HepG2 (cell line): ENCODE results near the gene CRAT. TPM values are rescaled to one million over a fixed set of nuclear protein-coding genes. Genes with fewer than 3 reads are reported as not detected.

Source experiments
- ETS1 ChIP-seq: sonication (generic); formaldehyde crosslinking; IDR thresholded peaks from 2 replicates; pipeline ENCODE4 v1.4.0; 2020; ENCODE audit warnings: missing genetic modification reagents
- GTF2F1 ChIP-seq: fragments of 150-350 bp; IDR thresholded peaks from 2 replicates; pipeline ENCODE4 v1.6.1; 2014; ENCODE audit warnings: low read length
- HMG20B ChIP-seq: conservative IDR thresholded peaks from 2 replicates; pipeline ENCODE4 v1.6.1; 2016; ENCODE audit warnings: missing genetic modification reagents, missing compliant biosample characterization
- HNF4G ChIP-seq, 2 experiments: sonication (generic) in 1 of 2; formaldehyde crosslinking in 1 of 2; IDR thresholded peaks; 2 replicates each; pipeline versions ENCODE4 v1.4.0 to v1.6.1; 2011 to 2020; ENCODE audit warnings: borderline replicate concordance in 2 of 2, low read depth in 2 of 2, mild to moderate bottlenecking in 2 of 2, low read length in 1 of 2, missing genetic modification reagents in 1 of 2, moderate library complexity in 1 of 2
- KLF12 ChIP-seq: sonication (generic); formaldehyde crosslinking; IDR thresholded peaks from 2 replicates; pipeline ENCODE4 v1.4.0; 2020; ENCODE audit warnings: missing genetic modification reagents, borderline replicate concordance
- POLR2G ChIP-seq: fragments of 200-400 bp; formaldehyde crosslinking; IDR thresholded peaks from 2 replicates; pipeline ENCODE4 v1.6.1; 2018; ENCODE audit warnings: mild to moderate bottlenecking, low read depth, low read length, moderate library complexity
- SAP130 ChIP-seq: IDR thresholded peaks from 2 replicates; pipeline ENCODE4 v1.6.1; 2016; ENCODE audit warnings: low read depth
- SP2 ChIP-seq: sonication (generic); formaldehyde crosslinking; IDR thresholded peaks from 2 replicates; pipeline ENCODE4 v1.5.1; 2020; ENCODE audit warnings: mild to moderate bottlenecking, missing genetic modification reagents
- TEF ChIP-seq: sonication (generic); formaldehyde crosslinking; IDR thresholded peaks from 2 replicates; pipeline ENCODE4 v1.5.0; 2020; ENCODE audit warnings: missing genetic modification reagents
- ZBTB3 ChIP-seq: sonication (generic); formaldehyde crosslinking; IDR thresholded peaks from 2 replicates; pipeline ENCODE4 v1.4.0; 2020; ENCODE audit warnings: low read depth, mild to moderate bottlenecking, moderate library complexity, missing genetic modification reagents, borderline replicate concordance
- ZEB1 ChIP-seq: IDR thresholded peaks from 2 replicates; pipeline ENCODE4 v1.6.1; 2012; ENCODE audit warnings: mild to moderate bottlenecking, low read depth, inconsistent platforms; ENCODE audit not compliant: insufficient replicate concordance
- ZKSCAN8 ChIP-seq: IDR thresholded peaks from 2 replicates; pipeline ENCODE4 v1.6.1; 2016; ENCODE audit warnings: borderline replicate concordance, missing genetic modification reagents, missing compliant biosample characterization
- ZNF101 ChIP-seq: sonication (generic); formaldehyde crosslinking; IDR thresholded peaks from 2 replicates; pipeline ENCODE4 v1.4.0; 2020; ENCODE audit warnings: mild to moderate bottlenecking, low read depth, missing genetic modification reagents, borderline replicate concordance
- ZNF17 ChIP-seq: sonication (generic); formaldehyde crosslinking; IDR thresholded peaks from 2 replicates; pipeline ENCODE4 v1.5.0; 2020; ENCODE audit warnings: mild to moderate bottlenecking, missing genetic modification reagents
- ZNF292 ChIP-seq: sonication (generic); formaldehyde crosslinking; IDR thresholded peaks from 2 replicates; pipeline ENCODE4 v1.8.1; 2022; ENCODE audit warnings: mild to moderate bottlenecking, low read depth, missing genetic modification reagents, borderline replicate concordance
- ZNF460 ChIP-seq: sonication (generic); formaldehyde crosslinking; IDR thresholded peaks from 2 replicates; pipeline ENCODE4 v1.5.1; 2020; ENCODE audit warnings: missing genetic modification reagents, mild to moderate bottlenecking, borderline replicate concordance
- ZNF550 ChIP-seq: sonication (generic); formaldehyde crosslinking; IDR thresholded peaks from 2 replicates; pipeline ENCODE4 v1.4.0; 2020; ENCODE audit warnings: mild to moderate bottlenecking, missing genetic modification reagents, borderline replicate concordance
- polyA plus RNA-seq, 8 experiments: library from polyadenylated mRNA; depleted of rRNA in 3 of 8; stranded (reverse) in 7 of 8; unstranded in 1 of 8; fragments of >200 nt; fragmentation: Illumina TruSeq in 4 of 8; extraction: Trizol in 4 of 8; gene quantifications; 2 replicates each; pipeline versions ENCODE4 v1.2.1 to v1.2.3, GENCODE V29; 2011 to 2016; ENCODE audit warnings: low read depth in 4 of 8, missing spikeins in 1 of 8, mixed read lengths in 1 of 8; ENCODE audit not compliant: insufficient read depth in 1 of 8
- total RNA-seq, 5 experiments: library from RNA; depleted of rRNA; stranded (reverse); fragments of >200 nt; fragmentation: Illumina TruSeq; extraction: Trizol; gene quantifications; 2 replicates each; pipeline ENCODE4 v1.2.3, GENCODE V29; 2016; ENCODE audit warnings: low read depth in 1 of 5
- TF ChIP-seq, protein P1 (sequence below): IDR thresholded peaks from 2 replicates; pipeline ENCODE4 v1.6.1; 2016
- TF ChIP-seq, protein P2 (sequence below): sonication (generic); formaldehyde crosslinking; IDR thresholded peaks from 2 replicates; pipeline ENCODE4 v1.4.0; 2020; ENCODE audit warnings: mild to moderate bottlenecking, missing genetic modification reagents
- TF ChIP-seq, protein P3 (sequence below): sonication (generic); formaldehyde crosslinking; IDR thresholded peaks from 2 replicates; pipeline ENCODE4 v1.5.1; 2020; ENCODE audit warnings: mild to moderate bottlenecking, missing genetic modification reagents

The CRAT gene
- total and polyA plus RNA-seq, 2 of the 13 experiments (the other 11 are each of a cell fraction or from before 2014, with no cell fraction given): 26.1 to 26.6 TPM

- TF ChIP-seq POLR2G (peak; percentile 94), ZEB1 (no peak), ZKSCAN8 (CRISPR knock-in tag) (no peak), ZNF550 (CRISPR knock-in tag) (no peak), SAP130 (CRISPR knock-in tag) (peak; percentile 80), HNF4G (IDR thresholded peaks at IDR 0.05; ENCODE audit: borderline replicate concordance, low read depth, low read length) (0 out of 2 replicates have a peak, but pooled peaks have one; percentile 19), HNF4G (CRISPR knock-in tag; IDR thresholded peaks at IDR 0.05; ENCODE audit: borderline replicate concordance, low read depth) (0 out of 2 replicates have a peak, but pooled peaks have one; percentile 4), ZNF292 (CRISPR knock-in tag) (no peak), ZBTB3 (no peak; the same call in 1 of the 2 replicates), GTF2F1 (no peak), ETS1 (0 out of 2 replicates have a peak, but pooled peaks have one; percentile 64), ZNF17 (CRISPR knock-in tag) (no peak), KLF12 (CRISPR knock-in tag) (no peak), TEF (CRISPR knock-in tag) (0 out of 2 replicates have a peak, but pooled peaks have one; percentile 32), ZNF101 (CRISPR knock-in tag) (no peak), ZNF460 (CRISPR knock-in tag) (no peak), SP2 (CRISPR knock-in tag) (peak; percentile 62; the same call in 1 of the 2 replicates), HMG20B (CRISPR knock-in tag) (no peak; the same call in 1 of the 2 replicates)
- TF ChIP-seq, protein P1, sequence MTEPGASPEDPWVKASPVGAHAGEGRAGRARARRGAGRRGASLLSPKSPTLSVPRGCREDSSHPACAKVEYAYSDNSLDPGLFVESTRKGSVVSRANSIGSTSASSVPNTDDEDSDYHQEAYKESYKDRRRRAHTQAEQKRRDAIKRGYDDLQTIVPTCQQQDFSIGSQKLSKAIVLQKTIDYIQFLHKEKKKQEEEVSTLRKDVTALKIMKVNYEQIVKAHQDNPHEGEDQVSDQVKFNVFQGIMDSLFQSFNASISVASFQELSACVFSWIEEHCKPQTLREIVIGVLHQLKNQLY (CRISPR knock-in tag): no peak
- TF ChIP-seq, protein P2, sequence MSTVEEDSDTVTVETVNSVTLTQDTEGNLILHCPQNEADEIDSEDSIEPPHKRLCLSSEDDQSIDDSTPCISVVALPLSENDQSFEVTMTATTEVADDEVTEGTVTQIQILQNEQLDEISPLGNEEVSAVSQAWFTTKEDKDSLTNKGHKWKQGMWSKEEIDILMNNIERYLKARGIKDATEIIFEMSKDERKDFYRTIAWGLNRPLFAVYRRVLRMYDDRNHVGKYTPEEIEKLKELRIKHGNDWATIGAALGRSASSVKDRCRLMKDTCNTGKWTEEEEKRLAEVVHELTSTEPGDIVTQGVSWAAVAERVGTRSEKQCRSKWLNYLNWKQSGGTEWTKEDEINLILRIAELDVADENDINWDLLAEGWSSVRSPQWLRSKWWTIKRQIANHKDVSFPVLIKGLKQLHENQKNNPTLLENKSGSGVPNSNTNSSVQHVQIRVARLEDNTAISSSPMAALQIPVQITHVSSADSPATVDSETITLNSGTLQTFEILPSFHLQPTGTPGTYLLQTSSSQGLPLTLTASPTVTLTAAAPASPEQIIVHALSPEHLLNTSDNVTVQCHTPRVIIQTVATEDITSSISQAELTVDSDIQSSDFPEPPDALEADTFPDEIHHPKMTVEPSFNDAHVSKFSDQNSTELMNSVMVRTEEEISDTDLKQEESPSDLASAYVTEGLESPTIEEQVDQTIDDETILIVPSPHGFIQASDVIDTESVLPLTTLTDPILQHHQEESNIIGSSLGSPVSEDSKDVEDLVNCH (CRISPR knock-in tag): no peak
- TF ChIP-seq, protein P3, sequence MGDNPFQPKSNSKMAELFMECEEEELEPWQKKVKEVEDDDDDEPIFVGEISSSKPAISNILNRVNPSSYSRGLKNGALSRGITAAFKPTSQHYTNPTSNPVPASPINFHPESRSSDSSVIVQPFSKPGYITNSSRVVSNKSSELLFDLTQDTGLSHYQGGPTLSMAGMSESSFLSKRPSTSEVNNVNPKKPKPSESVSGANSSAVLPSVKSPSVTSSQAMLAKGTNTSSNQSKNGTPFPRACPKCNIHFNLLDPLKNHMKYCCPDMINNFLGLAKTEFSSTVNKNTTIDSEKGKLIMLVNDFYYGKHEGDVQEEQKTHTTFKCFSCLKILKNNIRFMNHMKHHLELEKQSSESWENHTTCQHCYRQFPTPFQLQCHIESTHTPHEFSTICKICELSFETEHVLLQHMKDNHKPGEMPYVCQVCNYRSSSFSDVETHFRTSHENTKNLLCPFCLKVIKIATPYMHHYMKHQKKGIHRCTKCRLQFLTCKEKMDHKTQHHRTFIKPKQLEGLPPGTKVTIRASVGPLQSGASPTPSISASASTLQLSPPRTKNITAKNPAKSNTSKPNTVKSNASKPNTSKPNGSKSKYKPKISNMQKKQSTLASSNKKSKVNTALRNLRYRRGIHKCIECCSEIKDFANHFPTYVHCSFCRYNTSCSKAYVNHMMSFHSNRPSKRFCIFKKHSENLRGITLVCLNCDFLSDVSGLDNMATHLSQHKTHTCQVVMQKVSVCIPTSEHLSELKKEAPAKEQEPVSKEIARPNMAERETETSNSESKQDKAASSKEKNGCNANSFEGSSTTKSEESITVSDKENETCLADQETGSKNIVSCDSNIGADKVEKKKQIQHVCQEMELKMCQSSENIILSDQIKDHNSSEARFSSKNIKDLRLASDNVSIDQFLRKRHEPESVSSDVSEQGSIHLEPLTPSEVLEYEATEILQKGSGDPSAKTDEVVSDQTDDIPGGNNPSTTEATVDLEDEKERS (CRISPR knock-in tag): peak; percentile 27; the same call in 1 of the 2 replicates
Observed at GRCh38 chr9:129110740-129111527, at the start of gene CRAT, which contains the start of gene PTPA (continued).
